Memory B cell (primary cell): ENCODE results near the gene PML.
A peak's percentile ranks its signal among the peaks of the same experiment; 100 is the strongest.

ENCODE experiments used
- ATAC-seq: fragments of 150-1000 bp; cut with Tn5 transposase; 2 replicates; pipeline ENCODE4 v1.10.0; 2021; ENCODE audit warnings: low read depth, mild to moderate bottlenecking, moderate library complexity
- DNase-seq, 2 donors: peaks; one replicate each; pipeline ENCODE4 v3.0.0; 2022; ENCODE audit warnings: low spot score in 2 of 2
- H3K27ac Mint-ChIP-seq: one replicate; pipeline ENCODE4 v1.8.0; 2022; ENCODE audit warnings: mild to moderate bottlenecking, moderate library complexity, mixed read lengths
- H3K27me3 Mint-ChIP-seq: one replicate; pipeline ENCODE4 v1.8.0; 2022; ENCODE audit warnings: mixed read lengths
- H3K36me3 Mint-ChIP-seq: one replicate; pipeline ENCODE4 v1.8.0; 2022; ENCODE audit warnings: mild to moderate bottlenecking, mixed read lengths
- H3K4me1 Mint-ChIP-seq: one replicate; pipeline ENCODE4 v1.8.0; 2022; ENCODE audit warnings: mixed read lengths
- H3K4me3 Mint-ChIP-seq: one replicate; pipeline ENCODE4 v1.8.0; 2022; ENCODE audit warnings: mild to moderate bottlenecking, moderate library complexity, mixed read lengths
- H3K9me3 Mint-ChIP-seq: one replicate; pipeline ENCODE4 v1.8.0; 2022; ENCODE audit warnings: mixed read lengths

The PML gene

GRCh38 chr15:73985101-73985873 is 9.2 kb upstream of the PML start:
- H3K36me3 Mint-ChIP-seq, result peaks cover 10% of the 10 kb centered on the region
- no peaks in the 10 kb centered on the region for H3K27me3 Mint-ChIP-seq
- H3K4me1 Mint-ChIP-seq, result peaks cover 46% of the 10 kb centered on the region
- DNase-seq, result no peak
- peak overlapping the region; percentile 88 for H3K27ac Mint-ChIP-seq
- H3K4me3 Mint-ChIP-seq, result peak overlapping the region; percentile 18
- peak; percentile 46 for ATAC-seq
- no peaks in the 10 kb centered on the region for H3K9me3 Mint-ChIP-seq

- no peaks in the 10 kb centered on the region for H3K9me3 Mint-ChIP-seq
- no peak overlapping the region for H3K4me3 Mint-ChIP-seq
- peaks cover 46% of the 10 kb centered on the region for H3K4me1 Mint-ChIP-seq
- DNase-seq, result no peak
- H3K36me3 Mint-ChIP-seq, result peaks cover 10% of the 10 kb centered on the region
- H3K27ac Mint-ChIP-seq, result no peak overlapping the region
- ATAC-seq, result no peak
- H3K27me3 Mint-ChIP-seq, result no peaks in the 10 kb centered on the region
Measured at GRCh38 chr15:73986055-73986775, 8.3 kb upstream of the PML start.

GRCh38 chr15:73986776-73987056 is 7.8 kb upstream of the PML start:
- no peak for ATAC-seq
- Mint-ChIP-seq H3K27ac (no peak overlapping the region), H3K4me1 (peaks cover 41% of the 10 kb centered on the region)

GRCh38 chr15:73987250-73987649 is 7.3 kb upstream of the PML start:
- no peak overlapping the region for H3K27ac Mint-ChIP-seq
- no peak for DNase-seq

More at GRCh38 chr15:73986776-73987056, 7.8 kb upstream of the PML start:
- H3K4me3 Mint-ChIP-seq, result no peak overlapping the region
- no peaks in the 10 kb centered on the region for H3K9me3 Mint-ChIP-seq
- H3K36me3 Mint-ChIP-seq, result peaks cover 10% of the 10 kb centered on the region
- DNase-seq, result no peak
- H3K27me3 Mint-ChIP-seq, result no peaks in the 10 kb centered on the region

DNA sequence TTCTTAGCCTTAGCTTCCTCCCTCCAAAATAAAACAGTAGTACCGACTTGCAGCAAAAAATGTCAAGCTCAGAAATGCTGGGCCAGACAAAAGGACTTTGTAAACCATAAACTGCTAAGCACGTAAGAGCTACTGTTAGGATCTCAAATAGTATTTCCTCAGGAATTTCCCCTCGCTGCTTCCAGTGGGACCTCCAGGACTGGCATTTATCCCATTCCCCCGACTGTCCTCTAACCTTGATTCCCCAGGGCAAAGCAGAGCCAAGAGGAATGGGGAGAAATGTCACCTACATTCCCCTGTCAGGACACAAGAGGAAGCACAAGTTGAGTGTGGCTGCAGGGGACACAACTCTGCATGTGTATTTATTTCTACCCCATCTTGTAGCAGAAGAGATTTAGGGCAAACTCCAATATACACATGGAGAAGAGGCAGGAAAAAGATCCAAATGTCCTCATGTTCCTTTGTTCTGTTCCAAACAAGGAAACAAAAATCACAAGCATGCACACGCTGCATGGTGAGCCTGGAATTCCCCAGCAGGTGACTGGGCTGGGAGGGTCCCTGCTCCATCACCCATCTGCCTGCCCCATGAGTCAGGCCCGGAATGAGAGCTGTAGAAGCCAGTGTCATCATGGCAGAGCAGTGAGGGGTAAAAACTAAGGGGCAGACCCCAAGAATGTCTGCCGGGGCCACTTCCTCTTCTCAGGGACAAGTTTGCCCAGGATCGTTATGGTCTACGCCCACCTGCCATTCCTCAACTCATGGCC is 6.7 kb upstream of the PML start:
- ATAC-seq (peak; percentile 7), DNase-seq (no peak)
- H3K4me1 Mint-ChIP-seq, result peaks cover 35% of the 10 kb centered on the region
- no peak overlapping the region for H3K4me3 Mint-ChIP-seq
- peaks cover 10% of the 10 kb centered on the region for H3K36me3 Mint-ChIP-seq
- no peak overlapping the region for H3K27ac Mint-ChIP-seq
- no peaks in the 10 kb centered on the region for H3K9me3 Mint-ChIP-seq
- H3K27me3 Mint-ChIP-seq, result no peaks in the 10 kb centered on the region

More at GRCh38 chr15:73987250-73987649, 7.3 kb upstream of the PML start:
- Mint-ChIP-seq H3K9me3 (no peaks in the 10 kb centered on the region), H3K36me3 (peaks cover 10% of the 10 kb centered on the region), H3K4me1 (peaks cover 36% of the 10 kb centered on the region), H3K4me3 (no peak overlapping the region), H3K27me3 (no peaks in the 10 kb centered on the region)
- ATAC-seq, result no peak

DNA sequence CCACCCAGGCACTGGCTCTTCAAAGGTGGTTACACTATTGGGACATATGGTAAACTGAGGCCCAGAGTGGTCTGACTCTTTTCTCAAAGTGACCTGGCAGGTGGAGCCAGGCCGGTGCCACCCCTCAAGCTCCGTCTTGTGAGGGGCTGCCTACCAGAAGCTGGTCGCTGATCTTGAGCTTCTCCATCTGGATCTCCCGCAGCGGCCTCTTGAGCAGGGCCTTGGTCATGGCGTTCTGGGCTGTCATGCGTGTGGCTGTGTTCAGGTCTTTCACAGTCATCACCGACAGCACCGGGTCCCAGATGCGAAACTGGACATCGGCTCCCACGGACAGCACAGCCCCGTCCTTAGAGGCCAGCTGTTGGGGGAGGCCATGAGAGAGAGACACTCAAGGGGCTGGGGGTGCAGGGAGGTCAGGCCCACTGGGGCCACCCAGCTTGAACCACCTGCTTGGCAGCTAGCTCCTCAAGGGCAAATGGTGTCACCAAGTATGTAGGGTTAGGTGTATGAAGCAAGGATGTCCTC is 6.0 kb upstream of the PML start:
- H3K27me3 Mint-ChIP-seq, result no peaks in the 10 kb centered on the region
- H3K36me3 Mint-ChIP-seq, result peaks cover 10% of the 10 kb centered on the region
- no peaks in the 10 kb centered on the region for H3K9me3 Mint-ChIP-seq
- H3K4me3 Mint-ChIP-seq, result no peak overlapping the region
- ATAC-seq (no peak), DNase-seq (no peak)
- H3K27ac Mint-ChIP-seq, result no peak overlapping the region
- H3K4me1 Mint-ChIP-seq, result peaks cover 33% of the 10 kb centered on the region

DNA sequence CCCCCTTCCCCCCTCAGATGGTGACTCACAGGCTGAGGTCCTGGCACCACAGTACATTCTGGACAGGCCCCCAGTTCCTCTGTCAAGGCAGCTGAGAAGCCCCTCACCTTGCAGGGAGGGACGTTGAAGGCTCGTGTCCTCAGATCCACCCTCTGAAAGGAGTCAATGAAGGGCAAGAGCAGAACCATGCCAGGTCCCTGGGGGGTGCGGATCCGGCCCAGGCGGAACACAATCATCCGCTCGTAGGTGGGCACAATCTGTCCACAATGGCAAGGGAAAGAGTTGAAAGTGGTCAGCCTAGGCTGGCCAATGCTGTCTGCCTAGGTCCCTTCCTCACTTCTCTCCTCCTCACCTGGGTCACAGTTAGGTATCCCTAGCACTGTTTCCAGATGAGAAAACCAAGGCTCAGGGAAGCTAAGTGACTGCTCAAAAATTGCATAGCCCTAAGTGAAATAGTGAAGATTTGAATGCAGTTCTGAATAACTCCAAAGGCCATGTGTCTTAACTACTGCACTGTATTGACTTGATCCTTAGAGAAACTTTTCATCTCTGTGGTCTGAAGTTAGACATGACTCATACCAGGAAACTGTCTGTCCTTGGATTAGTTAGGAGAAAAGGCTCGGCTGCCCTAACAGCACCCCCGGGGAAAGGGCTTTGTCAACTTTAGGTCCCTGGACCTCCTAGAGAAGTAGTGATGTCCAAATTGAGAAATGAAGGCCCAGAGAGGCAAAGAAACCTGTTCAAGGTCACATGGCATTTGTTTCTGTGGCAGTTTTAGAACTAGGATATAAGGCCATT is 5.3 kb upstream of the PML start:
- H3K9me3 Mint-ChIP-seq, result no peaks in the 10 kb centered on the region
- no peak for ATAC-seq
- H3K27ac Mint-ChIP-seq, result no peak overlapping the region
- H3K4me3 Mint-ChIP-seq, result no peak overlapping the region
- no peaks in the 10 kb centered on the region for H3K27me3 Mint-ChIP-seq
- no peak for DNase-seq
- peaks cover 10% of the 10 kb centered on the region for H3K36me3 Mint-ChIP-seq
- H3K4me1 Mint-ChIP-seq, result peaks cover 34% of the 10 kb centered on the region

DNA sequence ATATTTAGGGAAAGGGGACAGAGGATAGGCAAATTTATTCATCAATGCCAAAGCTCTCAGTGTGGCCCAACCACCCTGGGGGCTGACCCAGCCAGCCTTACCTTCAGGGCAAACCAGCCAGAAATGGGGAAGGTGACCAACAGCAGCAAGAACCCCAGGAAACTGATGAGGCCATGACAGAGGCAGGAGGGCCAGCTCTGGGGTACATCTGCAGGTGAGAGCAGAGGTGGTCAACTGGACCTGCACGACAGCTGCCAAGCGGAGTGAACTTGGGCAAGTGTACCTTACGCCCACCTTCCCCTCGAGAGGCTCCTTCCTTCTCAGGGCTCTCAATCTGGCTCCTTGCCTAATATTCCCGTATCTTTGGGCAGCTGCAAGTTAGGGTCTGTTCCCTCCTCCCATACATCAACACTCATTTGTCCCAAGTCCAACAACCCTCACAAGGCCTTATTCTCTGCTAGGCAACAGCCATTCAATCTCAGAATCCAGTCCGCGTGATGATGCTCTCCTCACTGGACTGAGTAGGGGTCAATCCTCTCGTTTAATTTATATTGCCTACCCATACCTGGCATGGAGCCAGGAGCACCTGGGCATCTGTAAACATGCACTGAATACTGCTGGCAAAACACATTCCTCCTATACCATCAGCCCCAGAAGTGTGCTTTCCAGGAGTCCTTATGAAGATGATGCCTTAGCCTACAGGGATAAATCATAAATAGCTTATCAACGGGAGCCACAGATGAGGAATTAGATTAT is 4.1 kb upstream of the PML start:
- H3K4me1 Mint-ChIP-seq, result peaks cover 34% of the 10 kb centered on the region
- H3K4me3 Mint-ChIP-seq, result peak overlapping the region; percentile 88
- peaks cover 10% of the 10 kb centered on the region for H3K36me3 Mint-ChIP-seq
- H3K27me3 Mint-ChIP-seq, result no peaks in the 10 kb centered on the region
- ATAC-seq (no peak), DNase-seq (no peak)
- H3K9me3 Mint-ChIP-seq, result no peaks in the 10 kb centered on the region
- H3K27ac Mint-ChIP-seq, result peak overlapping the region; percentile 12

DNA sequence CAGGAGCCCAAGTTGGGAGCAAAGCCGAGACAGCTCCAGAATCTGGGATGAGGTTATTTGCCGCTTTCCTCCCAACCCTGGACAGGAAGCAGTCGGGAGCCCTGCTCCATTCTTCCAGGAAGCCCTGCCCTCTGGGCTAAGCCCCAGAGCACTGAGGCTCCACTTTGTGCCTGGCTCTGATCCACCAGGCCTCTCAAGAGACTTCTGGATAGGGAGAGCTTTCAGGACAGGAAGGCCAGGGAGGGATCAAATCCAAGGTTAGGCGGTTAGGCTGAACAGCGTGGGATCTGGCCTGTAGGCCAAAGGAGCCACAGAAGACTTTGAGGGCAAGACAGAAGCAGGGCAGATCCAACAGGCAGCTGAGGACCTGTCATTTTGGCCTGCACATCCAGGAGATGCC is 3.3 kb upstream of the PML start:
- Mint-ChIP-seq H3K27ac (no peak overlapping the region), H3K4me3 (peak overlapping the region; percentile 88), H3K9me3 (no peaks in the 10 kb centered on the region), H3K27me3 (no peaks in the 10 kb centered on the region), H3K4me1 (peaks cover 34% of the 10 kb centered on the region), H3K36me3 (peaks cover 7% of the 10 kb centered on the region)
- DNase-seq (no peak), ATAC-seq (no peak)

DNA sequence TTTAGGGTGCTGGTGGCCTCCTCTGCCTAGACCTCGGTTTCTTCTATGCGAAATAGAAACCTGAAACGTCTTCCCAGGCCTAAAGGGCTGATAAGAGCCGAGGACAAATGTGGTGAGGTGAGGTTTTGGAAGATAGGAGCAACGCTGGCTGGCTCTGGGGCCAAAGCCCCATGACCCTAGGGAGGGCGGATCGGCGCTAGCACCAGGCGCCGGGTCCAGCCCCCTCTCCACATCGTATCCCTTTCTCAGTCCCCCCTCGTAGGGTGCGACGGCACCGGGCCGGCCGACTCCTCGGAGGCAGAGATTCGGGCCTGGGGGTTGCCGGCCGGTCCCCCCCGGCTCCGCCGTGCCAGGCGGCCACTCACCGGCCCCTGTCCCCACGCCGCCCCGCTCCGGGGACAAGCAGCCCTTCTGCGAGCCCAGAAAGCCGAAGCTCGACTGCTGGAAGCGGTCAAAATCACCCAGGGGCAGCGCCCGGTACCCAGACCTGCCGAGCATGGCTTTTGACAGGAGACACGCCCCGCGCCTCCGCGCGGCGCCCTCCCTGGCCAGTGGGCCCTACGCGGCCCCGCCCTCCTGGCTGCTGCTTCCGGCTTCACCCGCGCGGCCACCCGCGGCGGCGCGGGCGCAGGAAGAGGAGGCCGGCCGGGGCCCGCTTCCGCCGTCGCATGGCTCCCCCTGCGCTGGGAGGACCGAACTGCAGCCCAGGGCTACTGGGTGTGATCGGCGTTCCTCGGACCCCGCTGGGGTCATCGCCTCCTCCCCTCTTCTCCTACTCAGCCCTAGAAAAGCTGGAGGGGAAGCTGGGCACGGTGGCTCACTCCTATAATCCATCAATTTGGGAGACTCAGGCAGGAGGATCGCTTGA is 2.6 kb upstream of the PML start, which contains the start of gene STOML1:
Gene STOML1, minus strand, starts transcription at position 570 of the 868 bp plus-strand sequence. Its CDS starts 72 bp downstream, at position 498.
- peak; percentile 82 for ATAC-seq
- H3K4me3 Mint-ChIP-seq, result peak within 1 kb of the TSS; percentile 88
- H3K27ac Mint-ChIP-seq, result peak within 1 kb of the TSS; percentile 41
- H3K9me3 Mint-ChIP-seq, result no peaks in the 10 kb centered on the region
- peak; percentile 95 to 97 for DNase-seq
- H3K36me3 Mint-ChIP-seq, result peaks cover 2% of the 10 kb centered on the region
- peaks cover 32% of the 10 kb centered on the region for H3K4me1 Mint-ChIP-seq
- no peaks in the 10 kb centered on the region for H3K27me3 Mint-ChIP-seq

GRCh38 chr15:73992594-73992898 is 2.0 kb upstream of the PML start:
- Mint-ChIP-seq H3K4me3 (peak overlapping the region; percentile 88), H3K4me1 (peaks cover 36% of the 10 kb centered on the region), H3K27me3 (no peaks in the 10 kb centered on the region), H3K36me3 (peaks cover 1% of the 10 kb centered on the region), H3K9me3 (no peaks in the 10 kb centered on the region), H3K27ac (no peak overlapping the region)
- DNase-seq, result no peak
- ATAC-seq, result no peak

- no peak for DNase-seq
- H3K4me1 Mint-ChIP-seq, result peaks cover 35% of the 10 kb centered on the region
- no peak overlapping the region for H3K27ac Mint-ChIP-seq
- peak overlapping the region; percentile 86 for H3K4me3 Mint-ChIP-seq
- ATAC-seq, result no peak
- no peaks in the 10 kb centered on the region for H3K36me3 Mint-ChIP-seq
- no peaks in the 10 kb centered on the region for H3K27me3 Mint-ChIP-seq
- H3K9me3 Mint-ChIP-seq, result no peaks in the 10 kb centered on the region
Measured at GRCh38 chr15:73993211-73993994, 1.1 kb upstream of the PML start.
